GM21447 (cell line): ENCODE data around the gene ARHGDIA.

Experiments
- ATAC-seq: cut with Tn5 transposase; IDR thresholded peaks from one replicate; pipeline ENCODE4 v1.9.1; 2021; ENCODE audit not compliant: unreplicated experiment

The ARHGDIA gene

DNA sequence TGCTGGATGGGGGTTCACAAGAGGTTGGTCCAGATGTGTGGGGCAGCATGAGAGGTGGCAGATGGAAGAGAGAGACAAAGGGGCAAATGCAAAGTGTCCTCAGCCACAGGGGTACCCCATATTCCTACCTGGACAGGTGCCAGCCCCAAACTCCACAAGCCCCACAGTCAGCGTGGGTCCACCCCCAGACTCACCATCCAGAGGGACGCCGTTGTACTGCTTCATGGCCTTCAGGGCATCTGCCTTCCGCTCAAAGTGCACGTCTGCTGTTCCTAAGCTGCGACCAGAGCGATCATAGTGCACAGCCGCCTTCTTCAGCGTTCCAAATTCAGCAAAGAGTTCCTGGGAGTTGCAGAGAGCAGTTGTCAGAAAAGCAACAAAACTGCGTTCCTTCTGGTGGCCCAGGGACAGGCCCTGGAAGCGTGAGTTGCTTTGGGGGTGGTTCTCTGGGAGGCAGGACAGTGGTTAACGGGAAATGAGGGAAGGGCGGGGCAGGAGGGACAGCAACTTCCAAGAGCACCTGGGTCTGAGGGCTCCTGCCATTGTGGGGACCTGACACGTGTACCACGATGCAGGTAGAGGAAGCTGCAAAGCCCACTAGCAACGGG is 18.0 kb upstream of the ARHGDIA start:
- no peak for ATAC-seq

DNA sequence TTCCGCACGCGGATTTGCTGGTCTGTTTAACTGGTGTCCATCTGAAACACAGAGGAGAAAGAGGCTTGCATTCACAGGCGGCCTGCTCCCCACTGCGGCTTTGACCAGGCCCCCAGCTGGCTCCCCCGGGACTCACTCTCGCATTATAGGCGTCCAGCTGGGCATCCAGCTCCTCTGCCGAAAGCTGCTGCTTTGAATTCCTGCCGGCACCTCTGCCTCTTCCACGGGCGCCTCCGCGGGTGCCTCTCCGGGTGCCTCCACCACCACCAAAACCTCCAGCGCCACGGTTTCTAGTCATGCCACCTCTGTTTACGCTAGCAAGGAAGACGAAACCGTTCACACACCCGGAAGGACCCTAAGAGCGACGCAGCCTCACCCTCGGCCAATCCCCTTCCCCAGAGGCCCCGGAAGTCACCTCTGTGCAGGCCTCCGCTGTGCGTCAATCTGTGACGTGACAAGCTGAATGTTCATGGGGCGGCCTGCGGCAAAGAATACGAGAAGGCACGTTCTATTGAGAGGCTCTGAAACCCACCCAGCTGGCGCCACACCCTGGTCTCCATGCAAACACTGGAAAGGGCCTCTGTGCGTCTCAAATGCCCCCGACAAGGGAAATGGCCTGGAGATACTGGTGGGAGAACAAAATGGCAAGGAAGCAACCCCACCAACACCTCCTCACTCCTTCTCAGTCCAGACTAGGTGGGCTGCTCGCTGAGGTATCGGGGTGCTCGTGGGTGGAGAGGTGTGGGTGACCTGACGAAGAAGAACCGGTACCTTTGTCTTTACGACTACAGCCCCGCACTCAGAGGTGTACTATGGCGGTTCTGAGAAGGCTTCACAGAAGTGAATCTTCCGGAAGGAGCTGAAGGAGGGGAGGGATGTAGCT is 17.2 kb upstream of the ARHGDIA start:
- no peak for ATAC-seq

DNA sequence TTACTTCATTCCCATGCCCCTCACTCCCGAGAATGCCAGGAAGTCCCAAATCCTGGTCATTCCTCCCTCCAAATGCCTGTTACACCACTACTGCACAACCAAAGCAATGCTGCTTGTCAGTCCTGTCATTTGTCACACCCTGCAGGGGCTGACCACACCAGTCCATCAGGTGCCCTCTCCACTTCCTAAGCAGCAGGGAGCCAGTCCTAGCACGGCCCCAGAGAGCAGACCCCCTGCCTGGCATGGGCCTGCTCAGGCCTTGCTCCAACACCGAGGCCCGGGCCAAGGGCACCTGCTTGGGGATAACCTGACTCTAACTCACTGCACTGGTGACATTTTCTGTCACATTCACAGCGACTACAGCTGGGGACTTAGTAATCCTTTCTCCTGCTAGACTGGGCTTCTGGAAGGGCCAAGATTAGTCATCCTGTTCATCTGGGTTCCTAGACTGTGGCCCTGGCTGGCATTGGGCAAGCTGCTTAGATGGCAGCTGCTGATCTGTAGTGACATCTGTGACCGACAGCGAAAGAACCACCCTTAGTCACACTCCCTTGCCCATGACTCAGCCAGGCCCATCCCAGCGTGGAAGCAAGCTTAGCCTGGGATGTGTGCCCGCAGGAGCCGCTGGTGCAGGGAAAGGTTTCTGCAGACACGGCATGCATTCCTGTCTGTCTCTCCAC is 14.9 kb upstream of the ARHGDIA start:
- no peak for ATAC-seq

DNA sequence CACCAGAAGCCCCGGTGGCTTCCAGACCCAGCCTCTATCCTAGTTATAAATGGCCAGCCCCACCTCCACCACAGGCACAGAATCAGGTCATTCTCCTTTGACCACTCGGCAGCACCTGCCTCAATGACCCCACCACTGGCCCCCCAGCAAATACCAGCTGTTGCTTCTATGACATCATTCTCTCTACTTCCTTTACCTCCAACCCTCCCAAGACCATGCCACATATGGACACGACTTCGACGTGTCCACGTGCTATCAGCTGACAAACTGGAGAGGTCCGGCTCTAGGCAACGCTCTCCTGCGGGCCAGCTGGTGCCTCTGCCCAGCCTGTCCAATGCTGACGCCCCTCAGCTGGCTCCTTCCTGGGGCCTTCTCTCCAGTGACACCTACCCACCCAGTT is 14.3 kb upstream of the ARHGDIA start:
- ATAC-seq, result no peak

DNA sequence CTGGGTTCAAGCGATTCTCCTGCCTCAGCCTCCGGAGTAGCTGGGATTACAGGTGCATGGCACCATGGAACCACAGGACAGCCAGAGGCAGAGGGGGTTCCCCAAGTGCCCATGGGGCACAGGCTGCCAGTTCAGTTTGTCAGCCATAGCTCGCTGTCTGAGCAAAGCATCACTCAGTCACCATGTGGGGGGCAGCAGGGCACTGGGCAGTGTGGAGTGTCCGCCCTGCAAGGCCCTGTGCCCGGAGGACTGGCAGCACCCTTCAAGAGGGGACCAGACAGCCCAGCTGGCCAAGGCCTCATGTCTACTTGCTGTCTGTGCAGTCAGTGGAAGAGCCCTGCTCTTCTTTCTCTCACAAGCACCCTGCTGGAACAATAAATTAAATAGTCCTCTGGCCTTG is 13.8 kb upstream of the ARHGDIA start:
- no peak for ATAC-seq

DNA sequence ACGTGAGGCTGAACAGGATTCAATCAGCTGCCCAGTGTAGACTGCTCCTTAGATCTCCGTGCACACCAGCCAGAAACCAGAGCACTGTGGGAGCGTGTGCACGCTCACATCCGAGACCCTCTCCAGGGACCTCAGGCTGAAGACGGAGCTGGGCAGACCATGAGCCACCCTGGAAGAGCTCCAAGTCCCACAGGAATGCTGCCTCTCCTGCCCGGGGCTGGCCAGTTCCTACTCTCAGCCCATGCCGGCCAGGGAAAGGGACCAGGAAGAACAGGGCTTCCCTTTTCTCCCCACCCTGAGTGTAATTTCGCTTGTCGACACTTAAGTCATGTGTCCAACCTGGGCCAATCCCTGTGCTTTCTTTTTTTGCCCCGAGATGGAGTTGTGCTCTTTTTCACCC is 13.4 kb upstream of the ARHGDIA start:
- ATAC-seq, result no peak

DNA sequence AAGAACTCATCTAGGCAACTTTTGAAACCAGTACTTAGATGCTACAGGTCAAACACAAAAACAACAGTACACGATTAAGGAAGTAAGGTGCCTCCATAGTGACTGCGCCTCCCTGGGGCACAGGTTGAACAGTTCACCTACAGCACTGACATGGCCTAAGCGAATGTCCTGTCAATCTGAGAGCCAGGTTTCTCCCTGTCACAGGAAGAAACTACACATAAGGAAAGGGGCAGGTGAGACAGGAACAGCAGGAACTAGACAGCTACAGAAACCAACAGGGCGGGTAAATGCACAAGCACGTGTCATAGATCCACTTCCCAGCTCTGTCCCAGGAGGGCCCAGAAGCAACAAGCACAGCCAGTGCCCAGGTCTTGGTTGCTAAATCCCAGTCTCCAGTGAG is 8.0 kb upstream of the ARHGDIA start:
- ATAC-seq, result no peak

DNA sequence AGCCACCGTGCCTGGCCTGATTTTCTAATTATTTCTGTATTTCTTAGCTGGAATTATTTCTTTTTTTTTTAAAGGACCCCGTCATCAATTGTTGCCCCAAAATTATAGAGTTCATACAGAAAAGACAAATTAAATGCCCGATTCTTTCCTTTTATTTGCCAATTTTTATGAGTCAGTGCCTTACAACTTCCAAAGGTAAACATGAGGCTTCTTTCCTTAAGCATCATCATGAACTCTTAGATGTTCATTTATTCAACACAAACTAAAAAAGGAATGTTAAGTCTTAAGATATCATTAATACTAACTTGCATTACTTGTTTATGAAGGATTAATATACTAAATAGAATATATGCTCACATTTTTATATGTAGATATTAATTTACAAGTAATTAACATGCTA is 7.2 kb upstream of the ARHGDIA start:
- no peak for ATAC-seq

DNA sequence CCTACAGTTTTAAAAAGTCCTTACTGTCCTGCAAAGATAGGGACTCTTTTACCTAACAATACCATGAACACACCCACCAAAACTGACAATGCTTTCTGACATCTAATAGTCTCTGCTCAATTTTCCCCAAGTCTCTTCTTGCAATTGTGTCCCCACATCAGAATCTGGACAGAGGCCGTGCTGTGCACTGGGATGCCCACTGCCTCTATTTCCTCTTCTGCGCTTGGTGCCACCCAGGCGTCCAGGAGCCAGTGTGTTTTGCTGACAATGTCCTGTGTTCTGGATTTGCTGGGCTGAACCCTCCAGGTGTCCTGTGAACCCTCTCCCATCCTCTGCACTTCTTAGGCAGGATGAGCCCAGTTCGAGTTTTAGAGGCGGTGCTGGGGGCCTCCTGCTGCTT is 6.4 kb upstream of the ARHGDIA start:
- no peak for ATAC-seq

DNA sequence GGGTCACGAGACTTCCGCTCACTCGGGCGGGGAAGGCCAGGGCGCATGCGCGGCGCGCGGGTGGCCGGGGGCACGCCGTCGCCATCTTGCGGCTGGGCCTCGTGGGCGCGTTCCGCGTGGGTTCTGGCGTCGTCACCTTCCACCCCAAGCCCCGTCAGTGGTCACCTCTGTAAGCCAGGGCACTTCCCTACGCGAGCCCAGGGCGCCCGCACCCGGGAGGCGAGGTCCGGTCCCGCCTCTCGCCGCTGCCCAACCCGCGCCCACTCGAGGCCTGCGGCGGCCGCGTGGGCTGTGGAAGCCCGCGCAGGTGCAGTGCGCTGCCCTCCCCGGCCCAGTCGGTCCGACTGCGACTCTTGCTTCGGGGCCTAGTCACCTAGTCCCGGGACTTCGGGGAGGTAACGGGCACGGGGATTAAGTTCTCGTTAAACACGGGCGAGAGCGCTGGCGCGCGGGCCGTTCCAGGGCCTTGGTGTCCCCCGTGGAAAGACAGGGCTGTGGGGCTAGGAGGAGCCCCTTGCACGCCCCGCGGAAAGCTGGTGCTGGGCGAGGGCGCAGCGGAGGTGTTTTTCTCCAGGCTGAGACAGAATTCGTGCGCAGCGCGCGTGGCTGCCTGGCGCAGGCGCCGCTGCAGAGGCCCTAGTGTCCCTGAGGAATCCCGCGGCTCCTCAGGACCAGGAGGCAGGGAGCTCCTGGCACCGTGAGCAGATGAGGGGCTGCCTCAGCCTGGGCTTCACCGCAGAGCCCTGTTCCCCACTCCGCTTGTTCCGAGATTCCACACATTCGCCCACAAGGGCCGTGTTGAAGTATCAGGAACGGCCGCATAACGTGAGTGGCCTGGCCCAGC is 472 bp upstream of the ARHGDIA start:
- ATAC-seq, result no peak

DNA sequence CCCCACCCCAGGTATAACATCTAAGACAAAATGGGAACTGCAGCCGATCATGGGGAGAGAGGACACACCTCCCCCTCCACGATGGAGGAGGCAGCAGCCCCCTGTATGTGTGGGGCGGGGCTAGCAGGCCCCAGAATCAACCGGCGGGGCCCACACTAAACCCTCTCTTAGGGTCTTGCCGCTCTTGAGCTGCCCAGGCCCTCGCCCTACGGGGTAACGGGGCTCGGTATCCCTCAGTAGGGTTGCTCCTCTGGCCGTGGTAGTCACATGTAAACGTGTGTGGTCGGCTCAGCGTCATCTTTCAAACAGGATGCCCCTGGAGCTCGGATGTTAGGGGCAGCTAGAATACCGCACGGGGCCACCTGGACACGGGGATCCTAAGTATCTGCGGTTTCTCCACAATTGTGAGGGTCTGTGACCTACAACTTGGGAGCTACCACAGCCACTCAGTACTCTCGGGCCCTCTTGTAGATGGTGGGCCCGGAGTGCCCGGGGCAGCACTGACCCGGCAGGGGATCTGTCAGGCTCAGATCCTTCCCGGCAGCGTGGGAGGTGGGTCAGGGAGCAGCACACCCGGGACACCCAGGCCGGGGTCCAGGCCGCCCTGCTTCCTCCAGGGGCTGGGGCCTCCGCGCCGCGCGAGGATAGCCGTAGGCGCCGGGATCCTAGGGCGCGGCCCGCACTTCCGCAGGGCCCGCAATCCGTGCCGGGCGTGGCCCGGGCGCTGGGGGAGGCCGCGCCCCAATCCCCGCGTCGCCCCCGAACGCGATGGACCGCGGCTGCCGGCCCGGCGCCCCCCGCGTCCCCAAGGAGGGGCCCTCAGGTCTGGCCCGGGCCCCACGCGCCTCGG is 781 bp downstream of the ARHGDIA start:
- no peak for ATAC-seq

DNA sequence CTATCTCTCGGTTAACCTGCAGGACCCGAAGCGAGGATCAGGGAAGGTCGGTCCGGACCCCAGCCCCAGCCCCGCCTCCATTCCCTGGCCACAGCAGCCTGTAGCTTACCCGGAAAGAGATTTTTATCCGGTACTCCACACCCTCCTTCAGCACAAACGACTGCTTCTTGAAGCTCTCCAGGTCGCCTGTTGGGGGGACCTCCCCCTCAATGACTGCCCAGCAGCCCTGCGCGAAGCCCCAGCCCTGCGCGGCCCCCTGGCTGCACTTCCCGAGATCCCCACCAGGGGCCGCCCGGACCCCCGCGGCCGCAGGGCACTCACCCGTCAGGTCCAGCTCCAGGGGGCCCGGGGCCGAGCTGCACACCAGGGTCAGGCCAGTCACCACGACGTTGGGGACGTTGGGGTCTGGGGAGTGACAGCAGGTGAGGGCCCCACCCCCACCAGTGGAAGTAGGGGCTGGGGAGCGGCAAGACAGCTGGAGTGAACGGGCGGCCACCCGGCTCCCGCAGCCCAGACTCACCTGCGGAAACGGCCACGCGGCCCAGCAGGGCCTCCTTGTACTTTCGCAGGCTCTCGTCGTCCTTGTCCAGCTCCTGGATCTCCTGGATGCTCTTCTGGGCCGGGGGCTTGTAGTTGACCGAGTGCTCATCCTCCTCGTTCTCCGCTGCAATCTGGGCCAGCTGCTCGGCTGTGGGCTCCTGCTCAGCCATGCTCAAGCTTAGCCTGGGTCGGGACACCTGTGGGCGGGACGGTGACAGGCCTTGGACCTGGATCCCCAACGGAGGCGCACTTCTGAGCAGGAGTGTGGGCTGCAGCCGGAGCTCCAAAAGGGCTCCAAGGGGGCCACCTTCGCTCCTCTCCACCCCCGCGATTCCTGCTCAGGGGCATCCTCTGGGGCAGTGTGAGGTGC is 1.7 kb downstream of the ARHGDIA start:
- no peak for ATAC-seq

DNA sequence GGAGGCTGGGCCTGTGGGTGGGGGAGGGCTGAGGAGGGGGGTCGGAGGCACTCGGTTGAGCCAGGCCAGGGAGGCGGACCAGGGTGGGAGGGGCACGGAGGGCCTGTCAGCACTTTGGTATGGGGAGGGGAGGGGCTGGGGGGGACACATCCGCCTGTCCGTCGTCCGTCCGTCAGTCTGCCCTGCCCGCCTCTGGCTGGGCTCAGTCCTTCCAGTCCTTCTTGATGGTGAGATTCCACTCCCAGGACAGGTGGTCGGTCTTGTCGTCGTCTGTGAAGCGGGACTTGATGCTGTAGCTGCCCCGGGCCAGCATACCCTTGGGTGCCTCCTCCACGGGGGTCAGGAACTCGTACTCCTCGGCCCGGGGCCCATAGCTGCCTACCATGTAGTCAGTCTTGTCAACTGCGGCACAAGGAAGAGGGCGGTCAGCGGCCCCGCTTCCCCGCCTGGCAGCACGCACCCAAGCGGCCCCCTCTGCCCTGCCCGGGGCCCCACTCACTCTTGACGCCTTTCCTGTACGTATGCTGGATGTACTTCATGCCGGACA is 2.4 kb downstream of the ARHGDIA start:
- no peak for ATAC-seq

DNA sequence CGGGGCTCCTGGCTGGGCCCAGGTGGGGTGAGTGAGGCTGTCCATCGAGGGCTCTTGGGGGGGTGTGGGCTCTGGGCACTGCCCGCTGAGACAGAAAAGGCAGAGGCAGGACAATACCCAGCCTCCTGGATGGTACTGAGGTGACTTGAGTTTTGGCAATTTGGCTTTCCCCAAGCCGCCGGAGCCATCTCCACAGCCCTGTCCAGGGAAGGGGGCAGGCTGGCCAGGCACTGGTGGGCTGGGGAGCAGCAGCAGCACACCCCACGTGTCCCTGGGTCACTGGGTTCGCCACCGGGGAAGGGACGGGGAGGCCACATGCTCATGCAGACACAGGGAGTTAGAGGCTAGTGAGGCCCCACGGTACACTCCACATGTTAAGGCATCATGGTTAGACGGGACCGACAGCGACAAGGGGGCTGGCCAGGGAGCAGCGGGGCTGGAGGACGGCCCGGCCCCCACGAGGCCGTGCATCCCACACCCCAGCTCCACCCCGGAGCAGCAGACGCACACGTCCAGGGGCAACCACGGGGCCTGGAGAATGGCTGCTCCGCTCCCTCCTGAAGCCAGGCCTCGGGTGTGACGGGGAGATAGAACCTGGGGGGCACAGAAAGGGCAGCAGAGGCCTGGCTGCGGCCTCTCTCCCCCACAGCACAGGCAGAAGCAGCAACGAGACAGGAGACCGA is 3.0 kb downstream of the ARHGDIA start:
- ATAC-seq, result no peak

DNA sequence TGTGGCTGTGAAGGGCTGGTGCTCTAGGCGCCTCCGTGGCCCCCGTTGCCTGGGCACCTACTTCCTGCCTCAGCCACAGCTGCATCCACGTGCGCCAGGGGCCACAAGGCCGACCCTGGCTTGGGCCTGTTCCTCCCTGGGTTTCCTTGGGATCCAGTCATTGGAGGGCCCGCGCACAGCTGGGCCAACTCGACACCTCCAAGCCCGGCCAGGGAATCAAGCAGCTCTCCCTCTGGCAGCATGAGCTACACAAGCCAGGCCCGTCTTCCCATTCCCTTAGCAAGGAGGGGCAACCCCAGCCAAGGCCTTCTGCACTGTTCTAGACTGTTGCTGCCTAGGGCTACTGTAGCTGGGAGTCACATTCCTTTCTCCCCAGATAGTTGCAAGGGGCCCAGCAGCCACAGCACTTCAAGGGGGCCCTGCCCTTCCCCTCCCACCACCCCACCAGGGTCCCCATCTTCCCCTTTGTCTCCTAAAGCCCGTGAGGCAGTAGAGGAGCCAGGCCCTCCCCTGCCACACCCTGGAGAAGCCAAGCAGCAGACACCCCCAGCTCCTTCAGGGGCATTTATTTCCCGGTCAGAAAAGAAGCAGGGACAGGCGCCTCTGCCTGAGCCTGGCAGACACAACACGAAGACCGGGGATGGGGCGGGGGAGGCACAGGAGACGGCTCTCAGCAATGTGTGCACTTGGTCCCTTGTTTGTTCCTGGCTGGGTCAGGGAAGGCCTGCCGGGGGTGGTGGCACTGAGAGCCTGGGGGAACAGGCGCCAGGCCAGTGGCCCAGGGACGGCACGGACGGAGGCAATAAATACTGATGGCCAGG is 3.8 kb downstream of the ARHGDIA start:
- ATAC-seq, result no peak

DNA sequence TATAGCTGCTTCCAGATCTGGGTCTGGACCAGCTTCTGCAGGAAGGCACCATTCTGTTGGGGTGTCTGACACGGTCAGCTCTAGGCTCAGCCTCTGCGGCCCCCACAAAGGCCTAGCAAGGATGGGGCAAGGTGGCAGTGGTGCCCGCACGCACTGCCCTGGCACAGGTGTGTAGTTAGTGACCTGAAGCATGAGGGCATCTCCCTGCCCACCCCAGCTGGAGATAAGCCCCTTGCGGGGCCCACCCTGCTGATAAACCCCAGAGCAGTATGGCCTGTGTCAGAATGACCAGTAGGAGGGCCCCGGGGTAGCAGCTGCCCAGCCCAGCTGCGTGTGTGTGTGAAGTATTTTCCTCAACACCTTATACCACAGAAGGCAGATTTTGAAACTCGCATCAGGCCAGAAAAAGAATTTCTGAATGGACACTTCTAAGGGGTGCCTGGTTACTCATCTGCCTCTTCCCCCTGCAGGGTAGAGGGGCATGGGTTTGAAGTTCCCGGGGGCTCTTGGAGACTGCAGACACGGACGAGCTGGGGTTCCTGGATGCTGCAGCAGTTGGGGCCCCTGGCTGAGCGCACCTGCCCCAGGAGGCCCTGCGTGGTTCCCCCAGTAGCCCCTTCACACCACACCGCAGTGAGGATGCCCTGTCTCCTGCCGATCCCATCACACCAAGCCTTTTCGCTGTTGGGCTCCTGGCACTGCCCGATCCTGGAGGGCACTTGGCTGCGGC is 4.5 kb downstream of the ARHGDIA start:
- ATAC-seq, result no peak
